SK-N-MC (cell line): ENCODE data around the gene FASTKD1.

Source experiments
- EZH2 ChIP-seq: fragments of 200-600 bp; sonication (generic); IDR thresholded peaks from one replicate; pipeline ENCODE4 v1.6.1; 2017; ENCODE audit warnings: antibody characterized with exemption
- FOXP2 ChIP-seq: optimal IDR thresholded peaks from 2 replicates; pipeline ENCODE3; 2011; ENCODE audit warnings: mild to moderate bottlenecking, moderate library complexity; ENCODE audit not compliant: insufficient read depth; ENCODE audit errors: extremely low read length, control extremely low read depth
- POLR2AphosphoS5 ChIP-seq: IDR thresholded peaks from 2 replicates; pipeline ENCODE4 v1.6.1; 2012; ENCODE audit warnings: mild to moderate bottlenecking, low read depth, low read length, borderline replicate concordance

DNA sequence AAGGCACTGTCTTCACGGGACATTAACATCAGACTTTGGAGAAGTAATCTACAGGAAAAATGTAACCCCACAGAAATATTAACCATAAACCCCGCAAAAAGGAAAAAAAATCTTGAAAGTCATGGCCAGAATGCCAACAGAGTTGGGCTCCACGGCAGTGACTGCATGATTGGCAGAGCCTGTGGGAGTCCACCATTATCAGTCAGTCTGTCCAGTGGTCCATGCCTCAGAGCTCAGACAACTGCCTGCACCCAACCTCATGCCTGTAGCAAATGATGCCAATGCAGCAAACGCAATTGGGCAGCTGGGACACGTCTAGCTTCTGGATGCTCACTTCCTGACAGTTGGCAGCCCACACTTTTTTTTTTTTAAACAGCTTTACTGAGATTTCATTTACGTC, 5.4 kb upstream of the FASTKD1 start:
- TF ChIP-seq POLR2AphosphoS5 = no peak
- TF ChIP-seq EZH2 = no peak
- no peak for TF ChIP-seq FOXP2
